A673 (cell line): ENCODE data around the gene MACROH2A1. TPM values are rescaled to one million over a fixed set of nuclear protein-coding genes. Genes with fewer than 3 reads are reported as not detected.

Experiments used
- BruUV-seq: library from RNA; stranded (reverse); fragments of 400-500 nt; replicated peaks from 2 replicates; lab custom pipeline; 2021; lab: Mats Ljungman, UMichigan
- CTCF ChIA-PET: fragments of 300-600 bp; sonication (Branson Sonifier 250); formaldehyde crosslinking; loops from one replicate; lab custom pipeline; 2022; ENCODE audit warnings: antibody characterized with exemption; lab: Charles Lee
- POLR2A ChIA-PET: fragments of 300-600 bp; sonication (Branson Sonifier 250); formaldehyde crosslinking; loops from one replicate; lab custom pipeline; 2022; ENCODE audit warnings: antibody characterized with exemption; ENCODE audit not compliant: low non-redundant PET; lab: Charles Lee
- DNase-seq: peaks from one replicate; pipeline ENCODE4 v3.0.0-alpha.2; 2015; ENCODE audit warnings: low spot score
- H3K27ac ChIP-seq: fragments of 200-600 bp; sonication (generic); 2 replicates; pipeline ENCODE4 v1.5.1; 2016; ENCODE audit warnings: mixed run types, low read depth, mild to moderate bottlenecking, mixed read lengths, antibody characterized with exemption, low read length; ENCODE audit not compliant: poor library complexity, severe bottlenecking
- H3K27me3 ChIP-seq: fragments of 200-600 bp; sonication (generic); replicated peaks from 2 replicates; pipeline ENCODE4 v1.6.1; 2017; ENCODE audit warnings: mixed run types, low read depth, mild to moderate bottlenecking, mixed read lengths, antibody characterized with exemption, low read length; ENCODE audit not compliant: insufficient read depth, poor library complexity
- H3K36me3 ChIP-seq: fragments of 200-600 bp; sonication (generic); 2 replicates; pipeline ENCODE4 v1.6.1; 2016; ENCODE audit warnings: mixed run types, mild to moderate bottlenecking, mixed read lengths, antibody characterized with exemption, low read length; ENCODE audit not compliant: insufficient read depth, poor library complexity, severe bottlenecking
- H3K4me1 ChIP-seq: fragments of 200-600 bp; sonication (generic); 2 replicates; pipeline ENCODE4 v1.6.1; 2017; ENCODE audit warnings: mixed run types, mild to moderate bottlenecking, mixed read lengths, antibody characterized with exemption, low read length; ENCODE audit not compliant: insufficient read depth, poor library complexity, severe bottlenecking
- H3K4me3 ChIP-seq: fragments of 200-600 bp; sonication (generic); 2 replicates; pipeline ENCODE4 v1.5.1; 2016; ENCODE audit warnings: low read depth, mixed run types, mild to moderate bottlenecking, mixed read lengths, low read length; ENCODE audit not compliant: poor library complexity, severe bottlenecking
- H3K9me3 ChIP-seq: fragments of 200-600 bp; sonication (generic); 2 replicates; pipeline ENCODE4 v1.6.1; 2016; ENCODE audit warnings: mixed run types, low read depth, mild to moderate bottlenecking, mixed read lengths, antibody characterized with exemption, low read length; ENCODE audit not compliant: poor library complexity, severe bottlenecking
- CTCF ChIP-seq: fragments of 300-800, 200-600 bp; sonication (generic); conservative IDR thresholded peaks from 2 replicates; pipeline ENCODE4 v1.5.1; 2017; ENCODE audit warnings: low read depth, mild to moderate bottlenecking, antibody characterized with exemption, low read length, moderate library complexity, mixed read lengths
- EZH2 ChIP-seq: fragments of 200-600 bp; sonication (generic); IDR thresholded peaks from 2 replicates; pipeline ENCODE4 v1.6.1; 2017; ENCODE audit warnings: borderline replicate concordance, low read depth, mild to moderate bottlenecking, mixed read lengths, antibody characterized with exemption, low read length; ENCODE audit not compliant: poor library complexity, severe bottlenecking
- intact Hi-C: fragments of 100-400 bp; cut with micrococcal nuclease; formaldehyde crosslinking; loops from one replicate; pipeline ENCODE4 v1.10.0; 2022; ENCODE audit not compliant: unreplicated experiment
- total RNA-seq: library from RNA; stranded (reverse); gene quantifications from 2 replicates; pipeline ENCODE4 v1.2.3, GENCODE V29; 2021

MACROH2A1 gene
- total RNA-seq, 1 experiment from 2014 or later, result 264 TPM

- no peak for TF ChIP-seq EZH2
- TF ChIP-seq CTCF, result no peak
- intact Hi-C loops, result no loop called here
- peaks cover 5% of the 10 kb centered on the region for H3K27me3 ChIP-seq
- no peak overlapping the region for H3K4me3 ChIP-seq
- BruUV-seq, result no TSS peak
- POLR2A ChIA-PET, result no interaction called here
- CTCF ChIA-PET, result no interaction called here
- no peaks in the 10 kb centered on the region for H3K9me3 ChIP-seq
- DNase-seq, result no peak
- no peaks in the 10 kb centered on the region for H3K36me3 ChIP-seq
- no peaks in the 10 kb centered on the region for H3K4me1 ChIP-seq
- no peak overlapping the region for H3K27ac ChIP-seq
Measured at GRCh38 chr5:135435467-135436330, 36.7 kb upstream of the MACROH2A1 start.

- Histone ChIP-seq H3K27me3 (peaks cover 5% of the 10 kb centered on the region), H3K4me1 (no peaks in the 10 kb centered on the region), H3K27ac (no peak overlapping the region), H3K4me3 (no peak overlapping the region), H3K9me3 (no peaks in the 10 kb centered on the region), H3K36me3 (no peaks in the 10 kb centered on the region)
- CTCF ChIA-PET, result no interaction called here
- no TSS peak for BruUV-seq
- intact Hi-C loops, result no loop called here
- no peak for DNase-seq
- POLR2A ChIA-PET, result no interaction called here
- TF ChIP-seq CTCF (no peak), EZH2 (no peak)
Measured at GRCh38 chr5:135434591-135435466, 35.8 kb upstream of the MACROH2A1 start.

GRCh38 chr5:135433681-135434426 is 34.8 kb upstream of the MACROH2A1 start:
- intact Hi-C loops, result no loop called here
- Histone ChIP-seq H3K36me3 (no peaks in the 10 kb centered on the region), H3K27me3 (peaks cover 5% of the 10 kb centered on the region), H3K27ac (no peak overlapping the region), H3K4me3 (no peak overlapping the region), H3K9me3 (no peaks in the 10 kb centered on the region), H3K4me1 (no peaks in the 10 kb centered on the region)
- BruUV-seq, result no TSS peak
- no peak for DNase-seq
- ChIA-PET CTCF (no interaction called here), POLR2A (no interaction called here)
- no peak for TF ChIP-seq CTCF
- TF ChIP-seq EZH2, result no peak
